ENCODE measurements around the gene RBMS3.
"Not testable (repeated sequence)": the region's sequence is repeated elsewhere in the genome, so short reads cannot be mapped to it uniquely, and the experiment has no call there.

The RBMS3 gene

GRCh38 chr3:29280404-29281093 is at the start of gene RBMS3:
RBMS3 (plus strand) TSS chr3:29281071.
- peak; percentile 71 for DNase-seq (ENCODE audit: low read depth, low spot score)

GRCh38 chr3:29233126-29233525 is 47.7 kb upstream of the RBMS3 start:
- DNase-seq (ENCODE audit: low read depth, low spot score) = not testable (repeated sequence)

GRCh38 chr3:29236146-29236840 is 44.6 kb upstream of the RBMS3 start:
- DNase-seq (ENCODE audit: low read depth, low spot score) = no peak

- DNase-seq (ENCODE audit: low read depth, low spot score) = no peak
Observed at GRCh38 chr3:29239376-29239775, 41.5 kb upstream of the RBMS3 start.

- DNase-seq (ENCODE audit: low read depth, low spot score) = no peak
Observed at GRCh38 chr3:29240248-29240647, 40.6 kb upstream of the RBMS3 start.

- no peak for DNase-seq (ENCODE audit: low read depth, low spot score)
Observed at GRCh38 chr3:29240887-29241286, 40.0 kb upstream of the RBMS3 start.

- DNase-seq (ENCODE audit: low read depth, low spot score) = no peak
Observed at GRCh38 chr3:29241855-29242254, 39.0 kb upstream of the RBMS3 start.

GRCh38 chr3:29242296-29242695 is 38.6 kb upstream of the RBMS3 start:
- no peak for DNase-seq (ENCODE audit: low read depth, low spot score)

- DNase-seq (ENCODE audit: low read depth, low spot score) = no peak
Observed at GRCh38 chr3:29245441-29245840, 35.4 kb upstream of the RBMS3 start.

GRCh38 chr3:29247088-29247745 is 33.7 kb upstream of the RBMS3 start:
- DNase-seq (ENCODE audit: low read depth, low spot score) = no peak

GRCh38 chr3:29249829-29250345 is 31.0 kb upstream of the RBMS3 start:
- no peak for DNase-seq (ENCODE audit: low read depth, low spot score)

- no peak for DNase-seq (ENCODE audit: low read depth, low spot score)
Observed at GRCh38 chr3:29255854-29256696, 24.8 kb upstream of the RBMS3 start.

- DNase-seq (ENCODE audit: low read depth, low spot score) = no peak
Observed at GRCh38 chr3:29258161-29258560, 22.7 kb upstream of the RBMS3 start.

- DNase-seq (ENCODE audit: low read depth, low spot score) = no peak
Observed at GRCh38 chr3:29261119-29261518, 19.8 kb upstream of the RBMS3 start.

- no peak for DNase-seq (ENCODE audit: low read depth, low spot score)
Observed at GRCh38 chr3:29263476-29263875, 17.4 kb upstream of the RBMS3 start.

- no peak for DNase-seq (ENCODE audit: low read depth, low spot score)
Observed at GRCh38 chr3:29265509-29266072, 15.3 kb upstream of the RBMS3 start.

- DNase-seq (ENCODE audit: low read depth, low spot score) = no peak
Observed at GRCh38 chr3:29267226-29267625, 13.6 kb upstream of the RBMS3 start.

GRCh38 chr3:29268651-29269050 is 12.2 kb upstream of the RBMS3 start:
- DNase-seq (ENCODE audit: low read depth, low spot score) = no peak

GRCh38 chr3:29270752-29271151 is 10.1 kb upstream of the RBMS3 start:
- DNase-seq (ENCODE audit: low read depth, low spot score) = no peak

- no peak for DNase-seq (ENCODE audit: low read depth, low spot score)
Observed at GRCh38 chr3:29271475-29271874, 9.4 kb upstream of the RBMS3 start.

- DNase-seq (ENCODE audit: low read depth, low spot score) = no peak
Observed at GRCh38 chr3:29274667-29275066, 6.2 kb upstream of the RBMS3 start.
